CD14-positive monocyte (primary cell): ENCODE results near the gene PEX5L. TPM values are rescaled to one million over a fixed set of nuclear protein-coding genes. Genes with fewer than 3 reads are reported as not detected.

Experiments used
- DNase-seq, 3 donors: peaks; one replicate each; pipeline ENCODE4 v3.0.0-alpha.2; 2011 to 2022
- H2AFZ ChIP-seq: 2 replicates; pipeline ENCODE4 v1.6.0; 2012; ENCODE audit warnings: mild to moderate bottlenecking, low read depth, low read length, inconsistent platforms; ENCODE audit not compliant: insufficient read depth, poor library complexity, severe bottlenecking
- H3K27ac ChIP-seq, 2 donors: 1 replicate in 1 of 2; 2 replicates in 1 of 2; pipeline ENCODE4 v1.5.1; 2012 to 2013; ENCODE audit warnings: low read length in 2 of 2, control low read depth in 1 of 2, inconsistent platforms in 1 of 2, low read depth in 1 of 2, mild to moderate bottlenecking in 1 of 2
- H3K27me3 ChIP-seq, 2 donors: one replicate each; pipeline versions ENCODE4 v1.6.0 to v1.6.1; 2011 to 2013; ENCODE audit warnings: low read length in 2 of 2; ENCODE audit not compliant: control insufficient read depth in 2 of 2, insufficient read depth in 2 of 2
- H3K36me3 ChIP-seq, 2 donors: replicated peaks in 1 of 2; 1 replicate in 1 of 2; 2 replicates in 1 of 2; pipeline versions ENCODE4 v1.5.1 to v1.6.1; 2012 to 2013; ENCODE audit warnings: low read length in 2 of 2, control low read depth in 1 of 2, inconsistent platforms in 1 of 2, mild to moderate bottlenecking in 1 of 2; ENCODE audit not compliant: insufficient read depth in 2 of 2, control insufficient read depth in 1 of 2
- H3K4me1 ChIP-seq, 2 donors: 1 replicate in 1 of 2; 2 replicates in 1 of 2; pipeline versions ENCODE4 v1.5.1 to v1.6.1; 2012 to 2013; ENCODE audit warnings: low read length in 2 of 2, control low read depth in 1 of 2, inconsistent platforms in 1 of 2, mild to moderate bottlenecking in 1 of 2, moderate library complexity in 1 of 2; ENCODE audit not compliant: insufficient read depth in 2 of 2, control insufficient read depth in 1 of 2
- H3K4me2 ChIP-seq: replicated peaks from 2 replicates; pipeline ENCODE3; 2012; ENCODE audit warnings: low read length, moderate library complexity, mild to moderate bottlenecking; ENCODE audit not compliant: poor library complexity, severe bottlenecking; ENCODE audit errors: extremely low read depth
- H3K4me3 ChIP-seq, 3 experiments: fragments of 200-600 bp in 1 of 3; sonication (generic) in 1 of 3; replicated peaks in 1 of 3; 1 replicate in 2 of 3; 2 replicates in 1 of 3; pipeline ENCODE4 v1.5.1; 2011 to 2013; ENCODE audit warnings: low read length in 3 of 3, mild to moderate bottlenecking in 3 of 3, control low read depth in 2 of 3, low read depth in 2 of 3, inconsistent platforms in 1 of 3, moderate library complexity in 1 of 3
- H3K79me2 ChIP-seq: 2 replicates; pipeline ENCODE4 v1.6.0; 2012; ENCODE audit warnings: mild to moderate bottlenecking, control low read depth, inconsistent platforms, low read length, moderate library complexity; ENCODE audit not compliant: insufficient read depth
- H3K9ac ChIP-seq: 2 replicates; pipeline ENCODE4 v1.6.0; 2017; ENCODE audit warnings: low read length, mild to moderate bottlenecking; ENCODE audit not compliant: insufficient read depth, poor library complexity, severe bottlenecking
- H3K9me3 ChIP-seq, 2 donors: replicated peaks in 1 of 2; 1 replicate in 1 of 2; 2 replicates in 1 of 2; pipeline versions ENCODE4 v1.5.1 to v1.6.1; 2012 to 2013; ENCODE audit warnings: low read length in 2 of 2, control low read depth in 1 of 2; ENCODE audit not compliant: control insufficient read depth in 1 of 2, insufficient read depth in 1 of 2
- H4K20me1 ChIP-seq: 2 replicates; pipeline ENCODE4 v1.6.0; 2012; ENCODE audit warnings: mild to moderate bottlenecking, low read length, control low read depth, moderate library complexity; ENCODE audit not compliant: insufficient read depth
- H3K27ac Mint-ChIP-seq, 7 donors: one replicate each; pipeline ENCODE4 v1.8.0; 2020; ENCODE audit warnings: mild to moderate bottlenecking in 7 of 7, mixed read lengths in 7 of 7, moderate library complexity in 6 of 7, inconsistent platforms in 2 of 7
- H3K27me3 Mint-ChIP-seq, 3 donors: one replicate each; pipeline ENCODE4 v1.8.0; 2021 to 2022; ENCODE audit warnings: low read depth in 3 of 3, mild to moderate bottlenecking in 3 of 3, mixed read lengths in 3 of 3, moderate library complexity in 3 of 3, inconsistent platforms in 1 of 3
- H3K36me3 Mint-ChIP-seq, 2 donors: one replicate each; pipeline ENCODE4 v1.8.0; 2020; ENCODE audit warnings: mixed read lengths in 2 of 2, inconsistent platforms in 1 of 2, mild to moderate bottlenecking in 1 of 2
- H3K4me1 Mint-ChIP-seq: one replicate; pipeline ENCODE4 v1.8.0; 2020; ENCODE audit warnings: mild to moderate bottlenecking, mixed read lengths
- H3K4me3 Mint-ChIP-seq, 2 donors: one replicate each; pipeline ENCODE4 v1.8.0; 2020; ENCODE audit warnings: mild to moderate bottlenecking in 2 of 2, mixed read lengths in 2 of 2, moderate library complexity in 1 of 2
- H3K9me3 Mint-ChIP-seq, 7 donors: one replicate each; pipeline ENCODE4 v1.8.0; 2020 to 2022; ENCODE audit warnings: mixed read lengths in 7 of 7, mild to moderate bottlenecking in 6 of 7, moderate library complexity in 6 of 7, inconsistent platforms in 2 of 7
- WGBS: methylation state at CpG from one replicate; pipeline ENCODE4 v1.1.5; 2013; ENCODE audit warnings: missing lambda C conversion rate; ENCODE audit not compliant: insufficient coverage; 5-methylcytosine and 5-hydroxymethylcytosine counted together
- intact Hi-C, 2 donors: fragments of 100-400 bp; cut with micrococcal nuclease; formaldehyde crosslinking; loops; one replicate each; pipeline versions ENCODE4 v1.15.0 to v1.15.1; 2023
- polyA plus RNA-seq, 3 donors: library from polyadenylated mRNA; depleted of rRNA in 1 of 3; unstranded in 2 of 3; stranded (reverse) in 1 of 3; fragments of 300-500 nt in 2 of 3; fragments of >200 nt in 1 of 3; fragmentation: Illumina TruSeq in 2 of 3; gene quantifications; 1 replicate in 2 of 3; 2 replicates in 1 of 3; pipeline ENCODE4 v1.2.3, GENCODE V29; 2012 to 2021
- TF ChIP-seq, protein P1 (sequence below): fragments of 200-600 bp; IDR thresholded peaks from one replicate; pipeline ENCODE4 v1.8.0; 2022; ENCODE audit warnings: antibody characterized with exemption, mild to moderate bottlenecking

The PEX5L gene
- polyA plus RNA-seq, 3 donors, result not detected

DNA sequence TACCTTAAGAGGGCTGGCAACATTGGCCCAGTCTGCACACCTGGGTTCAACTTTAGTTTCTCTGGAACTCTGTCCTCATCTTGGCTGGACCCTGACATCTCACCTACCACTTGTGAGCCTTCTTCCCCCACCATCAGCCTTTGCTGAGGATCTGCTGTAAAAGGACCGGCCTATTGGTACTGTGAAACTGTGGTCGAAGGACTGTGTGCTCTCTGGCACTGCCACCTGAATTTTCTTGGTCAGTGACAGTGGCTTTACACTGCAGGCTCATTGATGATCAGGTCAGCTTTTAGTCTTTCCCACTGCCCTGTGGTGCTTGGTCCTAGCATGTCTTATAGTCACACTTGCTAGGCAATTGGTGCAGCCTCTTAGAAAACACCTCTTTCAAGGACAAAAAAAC, 86.9 kb downstream of the PEX5L start:
- intact Hi-C loops, result no loop called here
- H3K4me2 ChIP-seq, result no peak overlapping the region
- H4K20me1 ChIP-seq, result no peaks in the 10 kb centered on the region
- no peak for DNase-seq
- no peaks in the 10 kb centered on the region for H3K36me3 ChIP-seq
- H3K27ac ChIP-seq, result no peak overlapping the region
- Mint-ChIP-seq H3K9me3 (peaks cover 0 to 11% (median 2%) of the 10 kb centered on the region in 7 donors), H3K27me3 (peaks cover 1 to 4% (median 2%) of the 10 kb centered on the region in 3 donors), H3K27ac (no peak overlapping the region), H3K4me1 (no peaks in the 10 kb centered on the region), H3K4me3 (no peak overlapping the region), H3K36me3 (no peaks in the 10 kb centered on the region)
- TF ChIP-seq, protein P1, sequence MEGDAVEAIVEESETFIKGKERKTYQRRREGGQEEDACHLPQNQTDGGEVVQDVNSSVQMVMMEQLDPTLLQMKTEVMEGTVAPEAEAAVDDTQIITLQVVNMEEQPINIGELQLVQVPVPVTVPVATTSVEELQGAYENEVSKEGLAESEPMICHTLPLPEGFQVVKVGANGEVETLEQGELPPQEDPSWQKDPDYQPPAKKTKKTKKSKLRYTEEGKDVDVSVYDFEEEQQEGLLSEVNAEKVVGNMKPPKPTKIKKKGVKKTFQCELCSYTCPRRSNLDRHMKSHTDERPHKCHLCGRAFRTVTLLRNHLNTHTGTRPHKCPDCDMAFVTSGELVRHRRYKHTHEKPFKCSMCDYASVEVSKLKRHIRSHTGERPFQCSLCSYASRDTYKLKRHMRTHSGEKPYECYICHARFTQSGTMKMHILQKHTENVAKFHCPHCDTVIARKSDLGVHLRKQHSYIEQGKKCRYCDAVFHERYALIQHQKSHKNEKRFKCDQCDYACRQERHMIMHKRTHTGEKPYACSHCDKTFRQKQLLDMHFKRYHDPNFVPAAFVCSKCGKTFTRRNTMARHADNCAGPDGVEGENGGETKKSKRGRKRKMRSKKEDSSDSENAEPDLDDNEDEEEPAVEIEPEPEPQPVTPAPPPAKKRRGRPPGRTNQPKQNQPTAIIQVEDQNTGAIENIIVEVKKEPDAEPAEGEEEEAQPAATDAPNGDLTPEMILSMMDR, result no peak
- 90% methylated on average over 2 of the region's 2 CpGs for WGBS
- H2AFZ ChIP-seq, result no peak overlapping the region
- H3K9ac ChIP-seq, result no peak overlapping the region
- H3K4me3 ChIP-seq, result no peak overlapping the region
- no peaks in the 10 kb centered on the region for H3K9me3 ChIP-seq
- no peaks in the 10 kb centered on the region for H3K79me2 ChIP-seq
- H3K4me1 ChIP-seq, result no peaks in the 10 kb centered on the region
- no peaks in the 10 kb centered on the region for H3K27me3 ChIP-seq

DNA sequence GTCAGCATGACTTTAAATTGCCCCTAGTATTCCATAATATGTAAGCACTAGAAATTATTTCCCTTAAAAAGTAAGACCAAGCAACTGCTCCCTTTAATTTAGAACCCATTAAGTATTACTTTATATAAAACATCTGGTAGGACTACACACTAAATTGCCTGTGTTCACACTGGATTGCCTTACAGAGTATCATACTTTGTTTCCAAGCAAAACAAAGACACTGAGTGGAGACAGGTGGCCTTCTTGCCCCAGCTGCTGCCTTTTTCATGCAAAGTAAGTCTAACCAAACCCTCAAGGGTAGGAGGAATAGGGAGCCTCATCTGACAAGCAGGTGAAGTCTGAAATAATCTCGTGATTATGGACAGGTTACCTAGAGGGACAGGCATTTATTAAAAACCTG, 87.3 kb downstream of the PEX5L start:
- no peak for DNase-seq
- Histone ChIP-seq H3K4me2 (no peak overlapping the region), H3K36me3 (no peaks in the 10 kb centered on the region), H3K9me3 (no peaks in the 10 kb centered on the region), H2AFZ (no peak overlapping the region), H3K27me3 (no peaks in the 10 kb centered on the region), H4K20me1 (no peaks in the 10 kb centered on the region), H3K9ac (no peak overlapping the region), H3K27ac (no peak overlapping the region), H3K4me1 (no peaks in the 10 kb centered on the region), H3K79me2 (no peaks in the 10 kb centered on the region), H3K4me3 (no peak overlapping the region)
- TF ChIP-seq, protein P1, result no peak
- no peak overlapping the region for H3K27ac Mint-ChIP-seq
- H3K4me3 Mint-ChIP-seq, result no peak overlapping the region
- no peaks in the 10 kb centered on the region for H3K4me1 Mint-ChIP-seq
- peaks cover 0 to 2% (median 1%) of the 10 kb centered on the region in 3 donors for H3K27me3 Mint-ChIP-seq
- WGBS, result 57% methylated on average over 1 of the region's 1 CpG
- H3K9me3 Mint-ChIP-seq, result peaks cover 0 to 7% (median 1%) of the 10 kb centered on the region in 7 donors
- intact Hi-C loops, result no loop called here
- H3K36me3 Mint-ChIP-seq, result no peaks in the 10 kb centered on the region
